ENCODE results near the gene MAML2.

DNA sequence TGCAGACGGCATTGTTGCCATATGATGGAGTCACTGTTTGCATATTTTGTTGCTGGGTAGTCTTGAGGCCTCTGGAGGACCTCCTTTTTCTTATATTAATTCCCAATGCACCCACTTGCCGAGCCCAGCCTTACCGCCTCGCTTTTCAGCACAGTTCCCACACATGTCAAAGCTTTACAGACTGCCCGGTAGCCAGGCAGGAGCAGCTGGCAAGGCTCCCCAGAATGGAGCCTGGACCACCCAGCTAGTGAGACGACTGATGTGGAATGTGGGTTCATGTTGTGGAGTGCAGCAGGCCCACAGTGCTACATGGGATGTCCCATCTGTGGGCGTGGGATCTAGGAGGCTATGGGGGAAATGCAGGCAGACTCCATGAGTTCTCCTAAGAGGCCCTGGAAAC is 319.7 kb downstream of the MAML2 start:
- no peak for TF ChIP-seq GATA2 (IDR thresholded peaks at IDR 0.05; ENCODE audit: low read depth, low read length)
- TF ChIP-seq GATA3 (IDR thresholded peaks at IDR 0.05; ENCODE audit: low read depth, low read length): no peak
